ENCODE results near the gene ELOA2.
"Not testable (repeated sequence)": the region's sequence is repeated elsewhere in the genome, so short reads cannot be mapped to it uniquely, and the experiment has no call there.

DNA sequence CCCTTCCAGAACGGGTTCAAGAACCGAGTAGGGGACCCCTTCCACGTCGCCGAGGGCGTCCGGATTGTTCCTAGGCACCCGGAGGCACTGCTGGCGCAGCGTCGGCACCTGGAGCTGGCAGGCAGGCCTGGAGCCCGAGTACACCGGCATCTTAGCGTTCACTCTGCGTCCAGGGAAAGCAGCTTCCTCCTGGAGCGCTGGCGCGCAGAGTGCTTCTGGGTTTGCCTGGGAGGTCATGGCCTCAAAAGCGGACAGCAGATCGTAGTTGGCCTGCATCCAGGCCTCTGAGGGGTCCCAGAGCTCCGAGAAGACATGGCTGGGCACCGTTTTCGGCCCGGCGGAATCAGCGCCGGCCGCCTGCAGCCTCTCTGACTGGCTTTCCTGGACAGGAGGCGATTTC, 12.6 kb downstream of the ELOA2 start:
- TF ChIP-seq, protein P1, sequence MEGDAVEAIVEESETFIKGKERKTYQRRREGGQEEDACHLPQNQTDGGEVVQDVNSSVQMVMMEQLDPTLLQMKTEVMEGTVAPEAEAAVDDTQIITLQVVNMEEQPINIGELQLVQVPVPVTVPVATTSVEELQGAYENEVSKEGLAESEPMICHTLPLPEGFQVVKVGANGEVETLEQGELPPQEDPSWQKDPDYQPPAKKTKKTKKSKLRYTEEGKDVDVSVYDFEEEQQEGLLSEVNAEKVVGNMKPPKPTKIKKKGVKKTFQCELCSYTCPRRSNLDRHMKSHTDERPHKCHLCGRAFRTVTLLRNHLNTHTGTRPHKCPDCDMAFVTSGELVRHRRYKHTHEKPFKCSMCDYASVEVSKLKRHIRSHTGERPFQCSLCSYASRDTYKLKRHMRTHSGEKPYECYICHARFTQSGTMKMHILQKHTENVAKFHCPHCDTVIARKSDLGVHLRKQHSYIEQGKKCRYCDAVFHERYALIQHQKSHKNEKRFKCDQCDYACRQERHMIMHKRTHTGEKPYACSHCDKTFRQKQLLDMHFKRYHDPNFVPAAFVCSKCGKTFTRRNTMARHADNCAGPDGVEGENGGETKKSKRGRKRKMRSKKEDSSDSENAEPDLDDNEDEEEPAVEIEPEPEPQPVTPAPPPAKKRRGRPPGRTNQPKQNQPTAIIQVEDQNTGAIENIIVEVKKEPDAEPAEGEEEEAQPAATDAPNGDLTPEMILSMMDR (IDR thresholded peaks at IDR 0.05; ENCODE audit: borderline replicate concordance, extremely low read depth, low read length, poor library complexity, severe bottlenecking): not testable (repeated sequence)
- TF ChIP-seq EZH2 (IDR thresholded peaks at IDR 0.05; ENCODE audit: borderline replicate concordance, low read depth, low read length, severe bottlenecking): not testable (repeated sequence)
